Pancreas (tissue), 10 donors: ENCODE data around the gene VMO1. TPM values are rescaled to one million over a fixed set of nuclear protein-coding genes. Genes with fewer than 3 reads are reported as not detected.

Experiments used
- ATAC-seq, 4 donors: fragments of 200-7000 bp; cut with Tn5 transposase; one replicate each; pipeline versions ENCODE4 v1.8.0 to v1.9.1; 2020; ENCODE audit warnings: mild to moderate bottlenecking in 4 of 4, moderate library complexity in 4 of 4
- DNase-seq, 6 donors: peaks; one replicate each; pipeline ENCODE4 v3.0.0-alpha.2; 2020
- FAIRE-seq: peaks from 2 replicates; lab custom pipeline; 2012; peaks lifted over from hg19 to GRCh38; lab: Jason Lieb, UNC
- H3K27ac ChIP-seq, 4 donors: fragments of 200-600 bp; sonication (generic); 1 replicate in 3 of 4; 2 replicates in 1 of 4; pipeline versions ENCODE4 v1.5.0 to v1.8.0; 2020
- H3K27me3 ChIP-seq, 4 donors: fragments of 200-600 bp; one replicate each; pipeline ENCODE4 v1.8.0; 2021
- H3K36me3 ChIP-seq, 3 donors: fragments of 200-600 bp; sonication (generic) in 1 of 3; one replicate each; pipeline versions ENCODE4 v1.5.0 to v1.8.0; 2020 to 2021
- H3K4me1 ChIP-seq, 3 donors: fragments of 200-600 bp; one replicate each; pipeline ENCODE4 v1.8.0; 2021
- H3K4me3 ChIP-seq, 4 donors: fragments of 200-600 bp; sonication (generic) in 2 of 4; one replicate each; pipeline versions ENCODE4 v1.5.0 to v1.8.0; 2020 to 2021
- H3K9me3 ChIP-seq, 4 donors: fragments of 200-600 bp; one replicate each; pipeline ENCODE4 v1.8.0; 2021
- CTCF ChIP-seq, 4 donors: fragments of 200-600 bp; sonication (generic) in 3 of 4; IDR thresholded peaks; one replicate each; pipeline versions ENCODE4 v1.5.0 to v1.8.0; 2021; ENCODE audit warnings: antibody characterized with exemption in 4 of 4
- WGBS, 2 donors: extraction: QIAGEN DNeasy Blood & Tissue Kit; methylation state at CpG; one replicate each; pipeline ENCODE4 v1.1.7; 2013; 5-methylcytosine and 5-hydroxymethylcytosine counted together
- intact Hi-C, 3 donors: fragments of 100-400 bp; cut with DNase I; formaldehyde crosslinking; loops; one replicate each; pipeline versions ENCODE4 v1.11.1 to v1.14.2; 2022
- polyA plus RNA-seq, 2 donors: library from polyadenylated mRNA; stranded (reverse); fragments of 200-250 nt; gene quantifications; one replicate each; pipeline ENCODE4 v1.2.3, GENCODE V29; 2013
- total RNA-seq, 6 donors: library from RNA; stranded (reverse); fragmentation: NEBNext Ultra II Directional in 4 of 6; extraction: Animal tissue kit (Norgen Biotek cat#: 25700) in 4 of 6; gene quantifications; one replicate each; pipeline versions ENCODE4 v1.2.1 to v1.2.4, GENCODE V29; 2021 to 2023
- donor health status: healthy with polysubstance abuse.
- donor health status: DM: no; HTN: no; CAD: no; lungs with moderate emphysema.
- donor health status: DM: no; HTN: no; CAD: no.
- donor health status: control.
- donor health status: control.
- donor health status: Bipolar disorder and iron deficiency.
- donor health status: DM: yes; HTN: yes; CAD: no.
- donor health status: DM: no; HTN: no; CAD: no.
- donor health status: DM: no; HTN: no; CAD: no.
- donor health status: DM: yes; HTN: yes; CAD: no.

Gene VMO1
- total and polyA plus RNA-seq, 8 donors: 0.28 to 2.2 (median 1.2) TPM; not detected in 1

GRCh38 chr17:4742133-4742532, 44.0 kb downstream of the VMO1 start:
- FAIRE-seq (no peak), DNase-seq (no peak), ATAC-seq (no peak)
- H3K27me3 ChIP-seq: peaks cover 0 to 7% (median 0%) of the 10 kb centered on the region in 4 donors
- H3K4me1 ChIP-seq: peaks cover 0 to 6% (median 0%) of the 10 kb centered on the region in 3 donors
- H3K4me3 ChIP-seq: no peak overlapping the region
- no peaks in the 10 kb centered on the region for H3K36me3 ChIP-seq
- H3K9me3 ChIP-seq: no peaks in the 10 kb centered on the region
- H3K27ac ChIP-seq: no peak overlapping the region
- no peak for TF ChIP-seq CTCF (IDR thresholded peaks at IDR 0.05)
- WGBS, 2 donors: 85 to 91% methylated on average over 9 of the region's 9 CpGs
- intact Hi-C loops: no loop called here

- Histone ChIP-seq H3K4me3 (no peak overlapping the region), H3K27me3 (peaks cover 0 to 7% (median 0%) of the 10 kb centered on the region in 4 donors), H3K27ac (no peak overlapping the region), H3K4me1 (peaks cover 0 to 6% (median 0%) of the 10 kb centered on the region in 3 donors), H3K36me3 (no peaks in the 10 kb centered on the region), H3K9me3 (no peaks in the 10 kb centered on the region)
- intact Hi-C loops: no loop called here
- TF ChIP-seq CTCF (IDR thresholded peaks at IDR 0.05): no peak
- ATAC-seq (no peak), DNase-seq (no peak), FAIRE-seq (no peak)
- 94 to 95% methylated on average over 8 of the region's 8 CpGs for WGBS, 2 donors
Measured at GRCh38 chr17:4741544-4741943, 44.6 kb downstream of the VMO1 start.

GRCh38 chr17:4740584-4740983, 45.6 kb downstream of the VMO1 start:
- Histone ChIP-seq H3K4me1 (peaks cover 0 to 6% (median 0%) of the 10 kb centered on the region in 3 donors), H3K4me3 (no peak overlapping the region), H3K36me3 (no peaks in the 10 kb centered on the region), H3K27me3 (peaks cover 0 to 7% (median 0%) of the 10 kb centered on the region in 4 donors), H3K9me3 (no peaks in the 10 kb centered on the region), H3K27ac (no peak overlapping the region)
- ATAC-seq (no peak), FAIRE-seq (no peak), DNase-seq (no peak)
- WGBS, 2 donors: 96 to 99% methylated on average over 8 of the region's 8 CpGs
- intact Hi-C loops: no loop called here
- TF ChIP-seq CTCF (IDR thresholded peaks at IDR 0.05): no peak

GRCh38 chr17:4740025-4740351, 46.2 kb downstream of the VMO1 start:
- H3K4me1 ChIP-seq: peaks cover 0 to 6% (median 0%) of the 10 kb centered on the region in 3 donors
- peak overlapping the region in 3 of 4 donors; percentile 50 to 77 (median 76) for H3K27ac ChIP-seq
- DNase-seq: no peak
- ATAC-seq: no peak
- H3K36me3 ChIP-seq: no peaks in the 10 kb centered on the region
- H3K27me3 ChIP-seq: peaks cover 0 to 4% (median 0%) of the 10 kb centered on the region in 4 donors
- TF ChIP-seq CTCF (IDR thresholded peaks at IDR 0.05): no peak
- peak overlapping the region; percentile 65 to 89 (median 80) for H3K4me3 ChIP-seq
- no peak for FAIRE-seq
- H3K9me3 ChIP-seq: no peaks in the 10 kb centered on the region
- whole genome bisulfite sequencing, 2 donors: 13% methylated on average over 13 of the region's 13 CpGs
- intact Hi-C loops: no loop called here
